ENCODE results near the gene VWC2.

Gene VWC2

DNA sequence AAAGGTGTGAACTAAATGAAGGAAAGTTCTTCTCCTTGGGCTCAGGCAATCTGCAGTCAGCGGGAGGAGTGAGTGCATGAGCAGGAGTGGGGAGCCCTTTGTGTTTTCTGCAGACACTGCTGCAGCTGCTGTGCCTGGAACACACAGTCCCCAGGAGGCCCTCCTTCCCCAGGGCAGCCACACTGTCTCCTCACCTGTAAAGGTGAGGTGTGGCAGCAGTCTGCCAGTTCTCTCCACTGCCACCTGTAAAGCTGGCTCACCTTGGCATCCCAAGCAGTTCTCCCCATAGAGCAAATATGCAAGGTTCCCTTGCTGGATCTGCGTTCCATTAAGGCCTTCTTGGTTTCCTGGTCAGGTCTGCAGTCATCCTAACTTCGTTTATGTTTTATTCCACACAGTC, 5.2 kb upstream of the VWC2 start:
- H3K4me3 ChIP-seq (ENCODE audit: low read length), result no peak overlapping the region
- TF ChIP-seq, protein P1, sequence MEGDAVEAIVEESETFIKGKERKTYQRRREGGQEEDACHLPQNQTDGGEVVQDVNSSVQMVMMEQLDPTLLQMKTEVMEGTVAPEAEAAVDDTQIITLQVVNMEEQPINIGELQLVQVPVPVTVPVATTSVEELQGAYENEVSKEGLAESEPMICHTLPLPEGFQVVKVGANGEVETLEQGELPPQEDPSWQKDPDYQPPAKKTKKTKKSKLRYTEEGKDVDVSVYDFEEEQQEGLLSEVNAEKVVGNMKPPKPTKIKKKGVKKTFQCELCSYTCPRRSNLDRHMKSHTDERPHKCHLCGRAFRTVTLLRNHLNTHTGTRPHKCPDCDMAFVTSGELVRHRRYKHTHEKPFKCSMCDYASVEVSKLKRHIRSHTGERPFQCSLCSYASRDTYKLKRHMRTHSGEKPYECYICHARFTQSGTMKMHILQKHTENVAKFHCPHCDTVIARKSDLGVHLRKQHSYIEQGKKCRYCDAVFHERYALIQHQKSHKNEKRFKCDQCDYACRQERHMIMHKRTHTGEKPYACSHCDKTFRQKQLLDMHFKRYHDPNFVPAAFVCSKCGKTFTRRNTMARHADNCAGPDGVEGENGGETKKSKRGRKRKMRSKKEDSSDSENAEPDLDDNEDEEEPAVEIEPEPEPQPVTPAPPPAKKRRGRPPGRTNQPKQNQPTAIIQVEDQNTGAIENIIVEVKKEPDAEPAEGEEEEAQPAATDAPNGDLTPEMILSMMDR (conservative IDR thresholded peaks at IDR 0.05; ENCODE audit: low read length), result no peak
- DNase-seq (ENCODE audit: low read depth), result no peak

DNA sequence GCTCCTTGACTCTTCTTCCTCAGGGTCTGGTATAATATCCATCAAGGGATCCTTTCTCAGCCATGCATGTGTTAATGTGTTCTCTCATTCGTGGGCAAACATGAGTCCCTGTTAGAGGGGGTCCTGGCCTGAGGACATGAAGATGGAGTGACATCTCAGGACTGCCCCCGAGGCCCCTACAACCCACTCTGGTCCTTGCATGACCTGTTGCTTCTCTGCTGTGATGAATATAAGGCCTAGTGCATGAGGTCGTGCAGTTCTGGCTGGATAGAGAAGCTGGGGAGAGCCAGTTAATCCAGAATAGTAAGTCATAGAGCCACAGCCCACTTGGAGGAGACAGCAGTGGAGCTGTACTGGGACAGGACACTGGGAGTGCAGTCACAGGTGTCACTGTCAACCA, 4.6 kb upstream of the VWC2 start:
- no peak overlapping the region for H3K4me3 ChIP-seq (ENCODE audit: low read length)
- TF ChIP-seq, protein P1 (conservative IDR thresholded peaks at IDR 0.05; ENCODE audit: low read length), result no peak
- no peak for DNase-seq (ENCODE audit: low read depth)

DNA sequence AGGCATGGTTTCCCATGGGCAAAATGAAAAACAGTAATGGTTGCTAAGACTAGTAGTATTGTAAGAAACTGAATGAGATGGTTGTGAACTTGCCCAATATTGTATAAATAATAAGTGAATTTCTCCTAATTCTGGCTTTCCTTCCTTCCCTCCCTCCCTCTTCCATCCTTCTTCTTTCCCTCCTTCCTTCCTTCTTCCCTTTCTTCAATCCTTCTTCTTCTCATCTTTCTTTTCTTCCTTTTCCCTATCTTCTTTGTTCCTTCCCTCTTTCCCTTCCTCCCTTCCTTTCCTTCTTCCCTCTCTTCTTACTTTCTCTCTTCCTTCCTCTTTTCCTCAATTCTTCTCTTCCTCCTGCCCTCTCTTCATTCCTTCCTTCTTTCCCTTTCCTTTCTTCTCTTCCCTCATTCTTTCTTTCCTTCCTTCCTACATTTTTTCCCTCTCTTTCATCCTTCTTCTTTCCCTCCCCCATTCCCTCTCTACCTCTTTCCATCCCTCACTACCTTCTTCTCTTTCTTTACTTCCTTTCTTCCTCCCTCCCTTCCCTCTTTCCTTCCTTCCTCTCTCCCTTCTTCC, 4.1 kb upstream of the VWC2 start:
- H3K4me3 ChIP-seq (ENCODE audit: low read length), result no peak overlapping the region
- DNase-seq (ENCODE audit: low read depth), result no peak
- TF ChIP-seq, protein P1 (conservative IDR thresholded peaks at IDR 0.05; ENCODE audit: low read length), result no peak

DNA sequence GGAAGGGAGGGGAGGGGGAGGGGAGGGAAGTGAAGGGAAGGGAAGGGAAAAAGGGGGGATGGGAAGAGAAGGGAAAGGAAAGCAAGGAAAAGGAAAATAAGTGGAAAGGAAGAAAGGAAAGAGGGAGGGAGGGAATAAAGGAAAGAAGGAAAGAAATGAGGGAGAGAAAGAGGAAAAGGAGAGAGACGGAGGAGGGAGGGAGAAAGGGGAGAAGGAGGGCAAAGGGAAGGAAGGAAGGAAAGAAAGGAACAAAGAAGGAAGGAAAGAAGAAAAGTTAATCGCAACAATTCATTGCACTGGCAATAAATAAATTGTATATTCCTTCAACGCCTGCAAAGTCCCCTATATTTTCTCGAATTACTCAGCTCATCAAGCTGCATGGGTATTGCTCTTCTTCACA, 2.6 kb upstream of the VWC2 start:
- H3K4me3 ChIP-seq (ENCODE audit: low read length), result no peak overlapping the region
- DNase-seq (ENCODE audit: low read depth), result no peak
- TF ChIP-seq, protein P1 (conservative IDR thresholded peaks at IDR 0.05; ENCODE audit: low read length), result no peak

DNA sequence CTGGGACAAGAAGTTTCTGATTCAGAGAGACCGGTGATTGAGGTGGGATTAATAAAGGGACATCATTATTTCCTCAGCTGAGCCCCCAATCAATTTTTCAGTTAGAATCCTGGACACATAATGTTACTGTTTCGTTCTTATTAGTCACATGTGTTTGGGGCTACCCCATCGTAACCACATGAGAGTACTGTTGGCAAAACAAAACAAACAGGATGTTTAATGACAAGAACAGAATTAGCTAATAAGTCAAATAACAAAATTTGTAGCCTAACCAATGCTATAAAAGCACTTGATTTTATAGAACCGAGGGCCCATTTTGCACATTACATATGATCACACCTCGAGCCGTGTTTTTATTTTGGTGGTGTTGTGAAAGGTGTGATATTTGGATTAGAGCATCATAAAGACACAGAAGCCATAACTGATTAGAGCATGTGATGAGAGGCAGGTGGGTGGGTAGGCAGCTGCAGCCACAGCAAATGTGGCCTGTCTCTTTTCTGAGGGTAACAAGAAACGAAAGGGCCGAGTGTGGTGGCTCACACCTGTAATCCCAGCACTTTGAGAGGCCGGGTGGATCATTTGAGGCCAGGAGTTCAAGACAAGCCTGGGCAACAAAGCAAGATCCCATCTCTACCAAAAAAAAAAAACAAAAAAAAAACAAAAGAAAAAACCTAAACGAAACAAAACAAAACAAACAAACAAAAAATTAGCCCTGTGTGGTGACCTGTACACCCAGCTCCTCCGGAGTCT, 1.8 kb upstream of the VWC2 start:
- no peak overlapping the region for H3K4me3 ChIP-seq (ENCODE audit: low read length)
- TF ChIP-seq, protein P1 (conservative IDR thresholded peaks at IDR 0.05; ENCODE audit: low read length), result no peak
- DNase-seq (ENCODE audit: low read depth), result no peak

DNA sequence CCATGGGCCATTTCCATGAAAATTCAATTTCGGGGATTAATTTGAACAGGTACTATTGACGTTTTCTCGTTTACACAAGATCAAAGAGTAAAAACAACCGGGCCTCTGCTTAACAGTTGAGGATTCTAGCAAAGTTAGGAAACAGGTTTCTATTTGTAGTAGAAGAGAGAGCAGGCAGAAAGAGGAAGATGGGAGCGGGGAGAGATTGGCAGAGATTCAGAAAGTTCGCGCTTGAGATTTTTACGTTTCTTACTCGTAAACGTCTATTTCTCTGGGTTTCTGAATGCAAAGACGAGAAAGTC, 571 bp upstream of the VWC2 start:
- no peak for DNase-seq (ENCODE audit: low read depth)
- H3K4me3 ChIP-seq (ENCODE audit: low read length), result no peak overlapping the region
- TF ChIP-seq, protein P1 (conservative IDR thresholded peaks at IDR 0.05; ENCODE audit: low read length), result no peak

DNA sequence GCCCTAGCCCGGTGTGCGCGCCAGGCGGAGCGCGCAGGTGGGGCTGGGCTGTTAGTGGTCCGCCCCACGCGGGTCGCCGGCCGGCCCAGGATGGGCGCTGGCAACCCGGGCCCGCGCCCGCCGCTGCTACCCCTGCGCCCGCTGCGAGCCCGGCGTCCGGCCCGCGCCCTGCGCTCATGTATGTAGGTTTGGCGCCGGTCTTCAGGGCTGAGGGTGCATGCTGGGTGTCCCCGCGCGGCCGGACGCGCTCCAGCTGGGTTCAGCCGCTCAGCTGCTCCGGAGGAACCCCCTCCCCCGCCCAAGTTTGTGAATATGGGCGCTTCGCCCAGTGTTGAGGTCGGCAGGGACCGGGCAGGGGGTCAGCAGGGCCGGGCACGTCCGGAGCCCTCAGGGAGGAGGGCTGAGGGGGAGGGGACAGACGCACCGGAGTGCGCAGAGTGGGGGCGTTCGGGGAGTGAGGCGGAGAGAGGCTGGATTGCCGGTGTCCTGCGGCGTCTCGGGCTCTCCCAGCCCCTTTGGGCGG, 559 bp downstream of the VWC2 start:
- no peak overlapping the region for H3K4me3 ChIP-seq (ENCODE audit: low read length)
- no peak for DNase-seq (ENCODE audit: low read depth)
- TF ChIP-seq, protein P1 (conservative IDR thresholded peaks at IDR 0.05; ENCODE audit: low read length), result no peak

All from AG10803 (cell line).